Activated T-helper 17 cell treated with anti-CD3 and anti-CD28 coated beads, Interleukin-2, amount 50 U/mL, for 72 hours (primary cell): ENCODE results near the gene ZNF746. TPM values are rescaled to one million over a fixed set of nuclear protein-coding genes. Genes with fewer than 3 reads are reported as not detected.

ENCODE experiments used
- ATAC-seq: fragments of 150-1000 bp; cut with Tn5 transposase; replicated peaks from 2 replicates; pipeline ENCODE4 v1.10.0; 2021; ENCODE audit warnings: mild to moderate bottlenecking, moderate library complexity
- H3K27ac Mint-ChIP-seq: one replicate; pipeline ENCODE4 v1.8.0; 2022; ENCODE audit warnings: mixed read lengths
- H3K27me3 Mint-ChIP-seq: one replicate; pipeline ENCODE4 v1.8.0; 2022; ENCODE audit warnings: mixed read lengths
- H3K36me3 Mint-ChIP-seq: one replicate; pipeline ENCODE4 v1.8.0; 2022; ENCODE audit warnings: low read depth, mild to moderate bottlenecking, mixed read lengths
- H3K4me1 Mint-ChIP-seq: one replicate; pipeline ENCODE4 v1.8.0; 2022; ENCODE audit warnings: mixed read lengths
- H3K4me3 Mint-ChIP-seq: one replicate; pipeline ENCODE4 v1.8.0; 2022; ENCODE audit warnings: mild to moderate bottlenecking, mixed read lengths
- H3K9me3 Mint-ChIP-seq: one replicate; pipeline ENCODE4 v1.8.0; 2022; ENCODE audit warnings: mixed read lengths
- total RNA-seq, 2 donors: library from RNA; stranded (reverse); gene quantifications; one replicate each; pipeline ENCODE4 v1.2.3, GENCODE V29; 2022

The ZNF746 gene
- total RNA-seq: 10 to 100 TPM; 12.0 to 15.5 TPM

DNA sequence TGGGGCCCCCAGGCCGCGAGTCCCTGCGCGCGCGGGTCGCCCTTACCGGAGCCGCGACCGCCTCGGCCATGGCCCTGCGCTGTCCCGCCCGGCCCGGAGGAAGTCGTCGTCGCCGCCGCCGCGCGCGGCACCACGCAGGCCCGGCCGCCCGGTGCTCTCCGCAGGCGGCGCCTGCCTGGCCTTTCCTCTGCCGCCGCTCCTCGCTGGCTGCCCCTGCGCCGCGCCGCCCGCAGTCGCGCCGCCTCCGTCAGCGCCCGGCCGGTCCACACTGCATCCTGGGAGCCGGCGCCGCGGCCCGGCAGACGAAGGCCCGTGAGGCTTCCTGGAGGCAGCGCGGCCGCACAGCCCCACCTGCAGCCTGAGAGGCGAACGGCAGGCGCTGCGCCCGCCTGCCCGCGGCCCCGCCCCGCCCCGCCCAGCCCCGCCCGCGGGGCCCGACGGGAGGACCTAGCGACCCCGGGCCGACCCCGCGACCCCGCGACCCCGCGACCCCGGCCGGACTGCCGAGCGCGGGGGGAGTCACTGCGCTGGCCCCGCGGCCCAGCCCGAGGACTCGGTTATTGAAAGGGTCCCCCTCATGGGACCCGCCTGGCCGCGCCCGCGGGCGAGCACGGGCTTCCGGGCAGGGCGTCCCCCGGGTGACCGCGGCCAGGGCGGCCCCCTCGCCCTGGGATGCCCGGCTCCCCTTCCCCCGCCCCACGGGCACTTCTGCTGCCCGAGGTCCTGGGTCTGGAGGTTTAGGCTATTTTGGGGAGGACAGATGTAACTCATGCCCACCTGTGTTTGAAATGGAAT is at the start of gene ZNF746:
ZNF746 (minus strand) TSS at position 343 of the 795 bp plus-strand sequence; CDS start at position 70, 273 bp downstream.
- Mint-ChIP-seq H3K36me3 (peaks cover 27% of the 10 kb centered on the region), H3K27ac (peak within 1 kb of the TSS; percentile 95), H3K4me1 (peaks cover 10% of the 10 kb centered on the region), H3K9me3 (no peaks in the 10 kb centered on the region), H3K4me3 (peak within 1 kb of the TSS; percentile 90), H3K27me3 (no peaks in the 10 kb centered on the region)
- ATAC-seq: peak; percentile 93

DNA sequence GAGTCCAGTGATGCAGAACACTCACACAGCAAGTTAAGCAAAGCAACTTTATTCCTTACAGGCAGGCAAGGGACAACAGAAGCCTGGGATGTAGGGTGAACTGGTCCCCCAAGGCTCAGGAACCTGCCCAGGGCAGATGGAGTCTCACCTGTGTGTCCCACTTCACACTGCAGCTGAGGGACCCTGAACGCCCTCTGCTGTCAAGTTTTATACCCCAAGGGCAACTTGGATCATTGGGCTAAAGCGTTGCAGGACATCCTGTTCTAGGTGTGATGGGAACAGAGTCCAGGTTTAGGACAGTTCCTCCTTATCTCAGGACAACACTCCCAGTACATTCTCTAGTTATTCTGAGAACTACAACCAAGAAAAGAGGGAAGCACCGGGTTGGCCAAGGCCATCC is 49.5 kb upstream of the ZNF746 start:
- Mint-ChIP-seq H3K4me3 (no peak overlapping the region), H3K27me3 (no peaks in the 10 kb centered on the region), H3K36me3 (peaks cover 63% of the 10 kb centered on the region), H3K4me1 (peaks cover 10% of the 10 kb centered on the region), H3K9me3 (no peaks in the 10 kb centered on the region), H3K27ac (no peak overlapping the region)
- ATAC-seq: no peak

DNA sequence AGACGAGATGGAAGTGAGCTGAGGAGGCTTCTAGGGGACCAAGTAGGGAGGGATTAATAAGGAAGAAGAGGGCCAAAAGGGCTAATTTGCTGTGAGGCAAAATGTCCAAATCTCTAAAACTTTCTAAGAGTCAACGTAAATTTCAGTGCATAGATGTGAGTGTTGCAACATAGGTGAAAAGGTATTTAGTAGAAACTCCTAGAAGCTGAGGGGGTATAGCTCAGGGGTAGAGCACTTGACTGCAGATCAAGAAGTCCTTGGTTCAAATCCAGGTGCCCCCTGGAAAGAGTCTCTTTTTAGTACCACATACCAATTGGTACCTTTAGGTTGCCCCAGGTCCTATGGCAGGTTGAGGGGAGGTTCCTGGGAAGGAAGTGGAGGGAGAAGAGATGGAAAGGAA is 48.7 kb upstream of the ZNF746 start:
- peaks cover 55% of the 10 kb centered on the region for H3K36me3 Mint-ChIP-seq
- no peaks in the 10 kb centered on the region for H3K9me3 Mint-ChIP-seq
- H3K27ac Mint-ChIP-seq: no peak overlapping the region
- no peak for ATAC-seq
- no peak overlapping the region for H3K4me3 Mint-ChIP-seq
- H3K4me1 Mint-ChIP-seq: peaks cover 10% of the 10 kb centered on the region
- no peaks in the 10 kb centered on the region for H3K27me3 Mint-ChIP-seq

DNA sequence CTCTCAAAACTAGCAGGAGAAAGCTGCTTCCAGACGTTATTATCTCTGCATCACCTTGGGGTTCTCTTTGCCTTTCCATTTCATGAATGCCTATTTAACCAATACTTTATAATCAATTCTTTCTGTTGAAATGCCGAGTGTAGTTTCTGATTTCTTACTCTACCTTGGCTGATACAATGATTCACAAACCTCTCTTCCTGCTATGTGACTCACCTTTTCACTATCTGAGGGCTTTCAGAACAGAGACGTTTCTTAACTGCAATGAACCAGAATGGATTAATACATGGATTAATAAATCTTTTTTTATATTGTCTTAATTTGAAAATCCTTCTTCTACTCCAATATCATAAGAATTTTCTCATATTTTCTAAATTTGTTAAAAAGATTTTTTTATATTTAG is 46.4 kb upstream of the ZNF746 start:
- no peak overlapping the region for H3K27ac Mint-ChIP-seq
- peaks cover 10% of the 10 kb centered on the region for H3K4me1 Mint-ChIP-seq

DNA sequence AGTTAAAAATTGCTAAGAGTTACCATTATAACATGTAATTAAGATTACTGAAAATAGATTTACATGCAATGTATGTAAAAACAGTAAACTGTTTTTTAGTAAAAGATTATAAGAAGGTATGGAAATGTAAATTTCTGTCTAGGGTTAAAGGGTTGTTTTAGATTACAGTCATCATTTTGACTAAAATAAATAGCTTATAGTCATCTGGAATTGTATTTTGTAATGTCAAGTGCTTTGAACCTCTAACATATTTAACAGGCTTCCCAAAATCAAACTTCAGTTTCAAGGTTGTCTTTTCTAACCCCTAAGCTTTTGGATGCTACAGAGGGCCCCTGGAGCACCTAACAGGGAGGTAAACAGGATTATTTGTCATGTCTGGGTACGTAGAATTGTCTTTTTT is 35.0 kb upstream of the ZNF746 start:
- Mint-ChIP-seq H3K4me1 (peaks cover 8% of the 10 kb centered on the region), H3K27ac (no peak overlapping the region), H3K36me3 (no peaks in the 10 kb centered on the region), H3K9me3 (peaks cover 16% of the 10 kb centered on the region), H3K4me3 (no peak overlapping the region), H3K27me3 (no peaks in the 10 kb centered on the region)
- no peak for ATAC-seq

More for the DNA sequence above, 46.4 kb upstream of the ZNF746 start:
- no peak overlapping the region for H3K4me3 Mint-ChIP-seq
- H3K36me3 Mint-ChIP-seq: peaks cover 38% of the 10 kb centered on the region
- H3K27me3 Mint-ChIP-seq: no peaks in the 10 kb centered on the region
- peak; percentile 80 for ATAC-seq
- peaks cover 3% of the 10 kb centered on the region for H3K9me3 Mint-ChIP-seq

DNA sequence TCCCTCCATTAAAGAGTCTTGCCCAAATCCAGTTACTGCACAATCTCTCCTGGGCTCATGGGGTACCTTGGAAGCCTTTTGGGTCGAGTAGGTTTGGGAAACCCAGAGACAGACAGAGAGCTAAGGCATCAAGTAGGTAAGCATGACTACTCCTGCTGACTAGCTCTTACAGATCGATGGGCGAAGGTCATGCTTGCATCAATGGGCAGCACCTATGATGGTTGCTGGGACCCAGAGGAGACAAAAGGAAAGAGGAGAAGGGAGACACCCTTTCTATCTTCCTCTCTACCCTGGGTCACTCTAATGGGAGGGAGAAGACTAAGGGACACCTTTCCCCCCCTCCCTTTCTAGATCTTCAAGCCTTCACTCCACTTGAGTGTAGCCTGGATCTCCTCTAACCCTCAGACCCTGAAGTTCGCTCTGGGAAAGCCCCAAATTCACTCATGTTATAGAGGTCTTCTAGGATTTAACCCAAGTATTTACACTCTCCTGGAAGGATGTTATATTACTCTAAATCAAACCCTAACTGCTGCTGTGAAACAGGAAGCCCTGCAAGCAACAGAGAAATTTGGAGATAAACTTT is 31.6 kb upstream of the ZNF746 start:
- peaks cover 13% of the 10 kb centered on the region for H3K9me3 Mint-ChIP-seq
- no peak overlapping the region for H3K4me3 Mint-ChIP-seq
- H3K4me1 Mint-ChIP-seq: no peaks in the 10 kb centered on the region
- no peak for ATAC-seq
- H3K36me3 Mint-ChIP-seq: no peaks in the 10 kb centered on the region
- no peak overlapping the region for H3K27ac Mint-ChIP-seq
- no peaks in the 10 kb centered on the region for H3K27me3 Mint-ChIP-seq

DNA sequence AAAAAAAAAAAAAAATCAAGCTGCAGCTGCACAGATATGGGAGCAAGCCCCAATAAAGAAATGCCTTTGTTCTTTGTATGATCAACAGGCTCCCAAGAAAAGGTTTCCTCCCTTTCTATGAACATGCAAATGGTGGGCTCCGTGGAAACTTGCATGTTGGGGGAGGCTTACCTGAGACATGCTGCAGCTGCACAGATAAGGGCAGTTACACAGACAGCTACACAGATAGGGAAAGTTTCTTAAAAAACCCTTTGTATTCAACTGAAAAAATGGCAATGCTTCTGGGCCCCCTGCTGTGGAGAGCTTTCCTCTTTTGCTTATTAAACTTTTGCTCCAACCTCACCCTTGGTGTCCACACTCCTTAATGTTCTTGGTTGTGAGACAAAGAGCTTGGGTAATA is 29.8 kb upstream of the ZNF746 start:
- Mint-ChIP-seq H3K27me3 (no peaks in the 10 kb centered on the region), H3K9me3 (peaks cover 13% of the 10 kb centered on the region), H3K4me3 (no peak overlapping the region), H3K4me1 (no peaks in the 10 kb centered on the region), H3K36me3 (no peaks in the 10 kb centered on the region), H3K27ac (no peak overlapping the region)
- ATAC-seq: no peak

DNA sequence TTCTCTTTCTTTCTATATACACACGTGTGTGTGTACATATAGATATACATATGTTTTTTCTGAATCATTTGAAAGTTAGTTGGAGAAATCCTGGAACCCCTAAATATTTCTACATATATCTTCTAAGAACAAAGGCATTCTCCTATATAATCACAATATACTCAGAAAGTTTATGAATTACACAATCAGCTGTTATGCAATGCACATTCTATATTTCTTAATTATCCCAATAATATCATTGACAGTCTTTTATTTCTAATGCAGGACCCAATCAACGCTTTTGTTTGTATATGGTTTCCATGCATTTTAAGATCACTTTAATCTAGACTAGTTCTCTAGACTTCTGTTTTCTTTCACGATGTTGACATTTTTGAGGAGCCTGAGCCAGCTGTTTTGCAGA is 27.7 kb upstream of the ZNF746 start:
- H3K4me1 Mint-ChIP-seq: no peaks in the 10 kb centered on the region
- H3K27me3 Mint-ChIP-seq: no peaks in the 10 kb centered on the region
- no peak overlapping the region for H3K4me3 Mint-ChIP-seq
- no peaks in the 10 kb centered on the region for H3K36me3 Mint-ChIP-seq
- ATAC-seq: no peak
- H3K27ac Mint-ChIP-seq: no peak overlapping the region
- peaks cover 13% of the 10 kb centered on the region for H3K9me3 Mint-ChIP-seq

DNA sequence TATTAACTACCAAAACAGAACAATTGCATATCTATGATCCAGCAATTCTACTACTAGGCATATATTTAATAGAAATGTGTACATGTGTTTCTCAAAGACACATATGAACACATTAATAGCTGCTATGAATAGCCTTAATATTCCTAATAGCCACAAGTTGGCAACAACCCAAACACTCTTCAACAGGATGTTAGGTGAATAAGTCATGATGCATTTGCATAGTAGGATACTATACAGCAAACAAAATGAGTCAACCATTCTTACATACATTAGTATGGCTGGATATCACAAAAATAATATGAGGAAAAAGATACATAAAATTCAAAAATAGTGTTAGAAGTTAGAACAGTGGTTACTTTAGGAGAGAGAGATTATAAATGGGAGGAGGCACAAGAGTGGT is 26.8 kb upstream of the ZNF746 start:
- no peak overlapping the region for H3K27ac Mint-ChIP-seq
- H3K36me3 Mint-ChIP-seq: no peaks in the 10 kb centered on the region
- no peak overlapping the region for H3K4me3 Mint-ChIP-seq
- no peak for ATAC-seq
- peaks cover 10% of the 10 kb centered on the region for H3K9me3 Mint-ChIP-seq
- no peaks in the 10 kb centered on the region for H3K27me3 Mint-ChIP-seq
- no peaks in the 10 kb centered on the region for H3K4me1 Mint-ChIP-seq

DNA sequence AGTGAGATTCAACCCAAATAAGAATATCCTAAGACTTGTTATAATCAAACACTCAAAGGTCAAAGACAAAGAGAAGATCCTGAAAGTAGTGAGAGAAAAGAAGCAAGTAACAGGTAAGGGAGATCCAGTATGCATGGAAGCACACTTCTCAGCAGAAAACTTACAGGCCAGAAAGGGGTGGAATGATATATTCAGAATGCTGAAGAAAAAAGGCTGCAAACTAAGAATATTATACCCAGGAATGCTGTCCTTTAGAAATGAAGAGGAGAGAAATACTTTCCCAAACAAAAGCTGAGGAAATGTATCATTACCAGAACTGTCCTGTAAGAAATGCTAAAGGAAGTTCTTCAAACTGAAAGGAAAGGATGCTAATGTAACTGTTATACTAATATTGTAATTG is 12.6 kb upstream of the ZNF746 start:
- no peak for ATAC-seq
- H3K27me3 Mint-ChIP-seq: no peaks in the 10 kb centered on the region
- H3K4me3 Mint-ChIP-seq: no peak overlapping the region
- H3K9me3 Mint-ChIP-seq: peaks cover 37% of the 10 kb centered on the region
- H3K4me1 Mint-ChIP-seq: no peaks in the 10 kb centered on the region
- no peak overlapping the region for H3K27ac Mint-ChIP-seq
- no peaks in the 10 kb centered on the region for H3K36me3 Mint-ChIP-seq

DNA sequence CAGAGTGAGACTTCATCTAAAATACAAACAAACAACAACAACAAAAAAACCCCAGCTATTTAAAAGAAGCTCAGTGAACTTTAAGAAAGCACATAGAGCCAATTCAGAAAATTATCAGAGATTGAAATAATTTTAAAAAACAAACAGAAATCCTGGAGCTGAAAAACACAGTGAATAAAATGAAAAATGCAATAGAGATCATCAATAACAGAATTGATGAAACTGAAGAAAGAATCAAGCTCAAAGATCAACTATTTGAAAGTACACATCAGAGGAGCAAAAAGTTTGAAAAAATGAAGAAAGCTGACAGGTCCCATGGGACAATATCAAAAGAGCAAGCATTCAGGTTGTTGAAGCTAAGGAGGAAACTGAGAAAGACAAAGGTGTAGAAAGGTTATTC is 12.2 kb upstream of the ZNF746 start:
- H3K4me3 Mint-ChIP-seq: no peak overlapping the region
- peaks cover 41% of the 10 kb centered on the region for H3K9me3 Mint-ChIP-seq
- H3K27ac Mint-ChIP-seq: no peak overlapping the region
- no peaks in the 10 kb centered on the region for H3K36me3 Mint-ChIP-seq
- peaks cover 3% of the 10 kb centered on the region for H3K27me3 Mint-ChIP-seq
- H3K4me1 Mint-ChIP-seq: no peaks in the 10 kb centered on the region
- no peak for ATAC-seq

DNA sequence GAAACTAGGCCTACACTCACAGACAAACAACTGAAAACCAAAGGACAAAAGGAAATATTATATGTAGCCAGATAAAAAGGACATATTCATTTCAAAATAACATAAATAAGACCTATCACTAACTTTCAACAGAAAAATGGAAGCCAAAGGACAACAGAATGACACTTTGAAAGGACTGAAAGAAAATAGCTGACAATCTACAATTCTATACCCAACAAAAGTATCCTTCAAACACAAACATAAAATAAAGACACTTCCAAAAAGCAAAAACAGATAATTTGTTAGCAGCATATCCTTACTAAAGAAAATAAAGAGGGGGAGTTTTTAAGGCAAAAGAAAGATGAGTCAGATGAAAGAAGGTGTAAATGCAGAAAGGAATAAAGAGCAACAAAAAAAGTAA is 7.9 kb upstream of the ZNF746 start:
- Mint-ChIP-seq H3K9me3 (peaks cover 24% of the 10 kb centered on the region), H3K4me3 (no peak overlapping the region), H3K27ac (no peak overlapping the region), H3K27me3 (peaks cover 3% of the 10 kb centered on the region), H3K4me1 (no peaks in the 10 kb centered on the region), H3K36me3 (no peaks in the 10 kb centered on the region)
- no peak for ATAC-seq

DNA sequence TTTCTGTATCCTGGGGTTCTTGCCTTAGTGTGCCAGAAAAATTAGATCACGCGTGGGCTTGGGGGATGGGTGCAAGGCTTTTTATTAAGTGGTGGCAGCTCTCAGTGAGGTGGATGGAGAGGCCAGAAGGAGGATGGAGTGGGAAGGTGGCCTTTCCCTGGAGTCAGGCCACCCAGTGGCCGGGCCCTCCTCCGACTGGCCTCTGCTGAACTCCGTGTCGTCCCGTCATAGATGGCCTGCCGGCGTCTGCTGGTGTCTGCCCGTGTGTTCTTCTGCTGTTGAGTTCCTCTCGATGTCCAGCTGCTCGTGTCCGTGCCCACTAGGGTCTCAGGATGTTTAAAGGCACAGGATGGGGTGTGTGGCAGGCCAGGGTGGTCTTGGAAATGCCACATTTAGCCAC is 4.0 kb upstream of the ZNF746 start:
- peaks cover 1% of the 10 kb centered on the region for H3K4me1 Mint-ChIP-seq
- H3K27ac Mint-ChIP-seq: no peak overlapping the region
- H3K4me3 Mint-ChIP-seq: no peak overlapping the region
- peaks cover 8% of the 10 kb centered on the region for H3K9me3 Mint-ChIP-seq
- H3K36me3 Mint-ChIP-seq: no peaks in the 10 kb centered on the region
- H3K27me3 Mint-ChIP-seq: peaks cover 3% of the 10 kb centered on the region
- ATAC-seq: no peak

DNA sequence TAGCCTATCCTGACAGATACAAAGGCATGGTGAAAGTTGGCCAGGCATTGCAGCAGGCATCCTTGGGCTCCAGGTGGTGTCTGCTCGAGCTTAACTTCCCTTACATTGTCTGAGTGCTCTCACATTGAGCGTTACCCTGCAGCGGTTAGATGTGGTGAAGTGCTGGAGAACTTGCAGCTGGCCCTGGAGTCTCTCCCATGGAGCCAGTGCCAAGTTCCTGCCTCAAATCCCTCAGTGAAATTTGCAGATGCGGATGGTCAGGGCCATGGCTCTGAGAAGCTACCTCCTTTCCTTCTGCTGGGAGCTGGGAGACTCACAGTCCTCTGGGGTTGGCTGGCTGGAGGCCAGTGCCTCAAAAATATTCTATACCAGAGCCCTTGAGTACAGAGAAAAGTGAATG is 3.3 kb upstream of the ZNF746 start:
- H3K27me3 Mint-ChIP-seq: peaks cover 3% of the 10 kb centered on the region
- no peak overlapping the region for H3K27ac Mint-ChIP-seq
- peaks cover 8% of the 10 kb centered on the region for H3K9me3 Mint-ChIP-seq
- H3K4me3 Mint-ChIP-seq: no peak overlapping the region
- H3K36me3 Mint-ChIP-seq: no peaks in the 10 kb centered on the region
- ATAC-seq: no peak
- peaks cover 4% of the 10 kb centered on the region for H3K4me1 Mint-ChIP-seq

DNA sequence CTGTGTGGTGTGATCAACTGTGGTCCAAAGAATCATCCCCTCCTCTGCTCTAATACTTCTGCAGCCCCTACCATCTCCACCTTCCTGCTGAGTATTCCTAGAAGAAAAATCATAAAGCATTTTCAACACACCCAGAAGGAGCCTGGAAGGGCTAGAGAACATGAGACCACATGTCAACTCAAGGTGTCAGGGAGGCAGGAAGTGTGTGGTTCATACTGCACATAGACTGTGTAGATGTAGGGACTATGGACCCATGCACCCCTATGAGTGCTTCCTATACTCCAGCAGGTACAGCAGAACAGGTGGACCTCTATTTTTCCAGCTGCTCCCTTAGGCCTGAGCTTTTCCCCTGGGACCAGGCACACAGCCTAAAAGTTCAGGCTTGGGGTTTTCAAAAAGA is 2.6 kb upstream of the ZNF746 start:
- peaks cover 2% of the 10 kb centered on the region for H3K36me3 Mint-ChIP-seq
- H3K9me3 Mint-ChIP-seq: peaks cover 4% of the 10 kb centered on the region
- H3K27ac Mint-ChIP-seq: peak overlapping the region; percentile 31
- ATAC-seq: no peak
- H3K27me3 Mint-ChIP-seq: peaks cover 3% of the 10 kb centered on the region
- peaks cover 7% of the 10 kb centered on the region for H3K4me1 Mint-ChIP-seq
- H3K4me3 Mint-ChIP-seq: peak overlapping the region; percentile 1
